ENCODE results near the gene ARHGDIB. TPM values are rescaled to one million over a fixed set of nuclear protein-coding genes. Genes with fewer than 3 reads are reported as not detected.

Gene ARHGDIB
- 1,000 to 10,000 TPM; 2,434 to 4,716 (median 2,863) TPM for polyA plus RNA-seq

- Mint-ChIP-seq H3K27me3 (ENCODE audit: low read depth in 3 of 3) (peaks cover 5 to 11% (median 9%) of the 10 kb centered on the region in 3 donors), H3K4me1 (peaks cover 59 to 69% of the 10 kb centered on the region in 2 donors), H3K9me3 (peaks cover 0 to 2% (median 0%) of the 10 kb centered on the region in 6 donors), H3K27ac (peak within 1 kb of the TSS; percentile 94 to 100 (median 98)), H3K36me3 (peaks cover 8 to 20% (median 13%) of the 10 kb centered on the region in 3 donors), H3K4me3 (peak within 1 kb of the TSS; percentile 98 to 100 (median 100))
- peak; percentile 80 to 87 (median 83) for DNase-seq
Measured at GRCh38 chr12:14961466-14962152, at the start of gene ARHGDIB. Gene ARHGDIB, minus strand, starts transcription at chr12:14961601. Its CDS starts 10,889 bp downstream, at chr12:14950712.

DNA sequence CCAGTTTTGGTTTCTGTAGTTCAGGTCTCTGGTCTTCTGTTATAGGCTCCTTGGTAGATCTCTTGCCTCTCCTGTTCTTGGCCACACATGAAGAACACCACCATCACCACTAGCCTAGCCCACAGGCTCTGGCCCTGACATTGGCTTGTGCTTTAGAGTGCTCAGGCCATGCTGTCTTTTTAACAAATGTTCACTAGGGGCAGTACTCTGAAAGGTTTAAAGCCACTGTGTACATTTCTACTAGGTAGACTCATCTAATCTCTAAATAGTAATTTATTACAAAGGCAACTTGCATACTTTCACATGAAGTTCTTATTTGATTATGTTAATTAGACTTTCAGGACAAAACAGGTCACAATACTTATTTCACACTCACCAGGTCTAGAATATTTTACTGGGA lies 49.8 kb upstream of the ARHGDIB start:
- Mint-ChIP-seq H3K27me3 (ENCODE audit: low read depth in 3 of 3) (peaks cover 4 to 6% (median 4%) of the 10 kb centered on the region in 3 donors), H3K9me3 (no peaks in the 10 kb centered on the region), H3K27ac (no peak overlapping the region), H3K4me3 (no peak overlapping the region), H3K4me1 (no peaks in the 10 kb centered on the region), H3K36me3 (no peaks in the 10 kb centered on the region)
- DNase-seq, result no peak

GRCh38 chr12:15007551-15007950 lies 46.1 kb upstream of the ARHGDIB start:
- Mint-ChIP-seq H3K9me3 (no peaks in the 10 kb centered on the region), H3K4me1 (no peaks in the 10 kb centered on the region), H3K36me3 (no peaks in the 10 kb centered on the region), H3K27me3 (ENCODE audit: low read depth in 3 of 3) (peaks cover 6 to 10% (median 10%) of the 10 kb centered on the region in 3 donors), H3K27ac (no peak overlapping the region), H3K4me3 (no peak overlapping the region)
- no peak for DNase-seq

DNA sequence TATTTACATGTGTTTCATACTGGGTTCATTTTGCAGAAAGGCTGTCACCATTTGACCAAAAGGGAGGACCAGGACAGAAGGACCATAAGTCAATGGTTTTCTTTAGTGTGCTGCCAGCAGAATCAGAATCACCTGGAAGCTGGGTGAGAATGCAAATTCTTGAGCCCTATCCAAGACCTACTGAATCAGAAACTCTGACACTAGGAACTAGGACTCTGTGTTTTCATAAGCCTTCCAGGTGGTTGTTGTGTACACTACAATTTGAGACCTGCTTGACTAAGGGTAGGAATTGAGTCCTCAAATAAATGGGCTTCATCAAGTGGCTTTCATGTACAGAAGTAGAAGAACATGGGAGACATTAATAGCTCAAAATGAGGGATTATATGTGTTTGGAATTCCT lies 43.7 kb upstream of the ARHGDIB start:
- H3K4me1 Mint-ChIP-seq, result no peaks in the 10 kb centered on the region
- no peak overlapping the region for H3K4me3 Mint-ChIP-seq
- no peak overlapping the region for H3K27ac Mint-ChIP-seq
- no peak for DNase-seq
- H3K9me3 Mint-ChIP-seq, result no peaks in the 10 kb centered on the region
- H3K36me3 Mint-ChIP-seq, result no peaks in the 10 kb centered on the region
- H3K27me3 Mint-ChIP-seq (ENCODE audit: low read depth in 3 of 3), result peaks cover 6 to 18% (median 15%) of the 10 kb centered on the region in 3 donors

DNA sequence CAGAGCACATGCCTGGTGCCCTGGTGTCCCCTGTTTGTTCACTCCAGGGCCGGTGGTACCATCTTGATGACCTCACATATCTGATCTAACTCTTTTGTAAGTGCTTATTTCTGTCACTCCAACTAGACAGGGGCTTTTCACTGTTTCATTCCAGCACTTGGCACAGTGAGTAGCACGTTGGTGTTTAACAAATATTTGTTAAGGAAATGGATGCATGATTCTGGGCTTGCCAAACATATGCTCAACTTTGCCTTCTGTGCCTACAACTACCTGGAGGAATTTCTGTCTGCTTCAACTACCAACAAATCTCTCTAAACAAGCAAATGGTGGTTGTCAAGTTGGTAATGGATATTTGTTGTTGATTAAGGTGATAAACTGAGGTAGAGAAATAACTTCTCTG lies 43.0 kb upstream of the ARHGDIB start:
- H3K4me1 Mint-ChIP-seq, result no peaks in the 10 kb centered on the region
- no peak overlapping the region for H3K4me3 Mint-ChIP-seq
- H3K9me3 Mint-ChIP-seq, result no peaks in the 10 kb centered on the region
- peaks cover 6 to 18% (median 15%) of the 10 kb centered on the region in 3 donors for H3K27me3 Mint-ChIP-seq (ENCODE audit: low read depth in 3 of 3)
- DNase-seq, result no peak
- no peaks in the 10 kb centered on the region for H3K36me3 Mint-ChIP-seq
- H3K27ac Mint-ChIP-seq, result no peak overlapping the region

DNA sequence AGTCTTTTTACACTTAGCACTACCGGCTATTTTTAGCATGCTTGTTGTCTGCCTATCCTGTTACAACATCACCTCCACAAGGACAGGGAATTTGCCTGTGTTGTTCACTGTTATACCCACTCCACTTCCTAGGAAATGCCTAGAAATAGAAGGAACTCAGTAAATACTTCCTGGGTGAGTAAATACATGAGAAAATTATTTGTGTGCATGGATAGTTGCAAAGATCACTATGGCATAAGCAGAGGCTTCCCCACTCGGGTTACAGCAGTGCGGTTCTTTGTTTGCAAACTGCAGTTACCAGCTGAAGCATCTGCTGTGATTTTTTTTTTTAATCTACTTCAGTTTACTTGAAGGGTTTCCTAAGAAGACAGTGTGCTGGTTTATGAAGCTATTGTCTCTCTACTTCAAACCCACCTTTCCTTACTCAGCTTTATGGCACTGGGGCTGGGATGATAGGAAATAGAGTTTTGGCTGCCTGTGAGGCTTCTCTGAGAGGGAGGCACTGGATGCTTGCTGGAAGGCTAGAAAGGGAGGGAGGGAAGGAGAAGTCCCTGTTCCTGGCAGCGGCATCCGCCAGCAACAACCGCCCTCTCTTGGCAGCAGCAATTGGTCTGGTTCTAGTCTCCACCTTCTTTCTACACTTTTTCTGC lies 40.5 kb upstream of the ARHGDIB start:
- no peaks in the 10 kb centered on the region for H3K4me1 Mint-ChIP-seq
- no peak overlapping the region for H3K27ac Mint-ChIP-seq
- H3K9me3 Mint-ChIP-seq, result no peaks in the 10 kb centered on the region
- H3K36me3 Mint-ChIP-seq, result no peaks in the 10 kb centered on the region
- DNase-seq, result no peak
- no peak overlapping the region for H3K4me3 Mint-ChIP-seq
- H3K27me3 Mint-ChIP-seq (ENCODE audit: low read depth in 3 of 3), result peaks cover 6 to 26% (median 14%) of the 10 kb centered on the region in 3 donors

DNA sequence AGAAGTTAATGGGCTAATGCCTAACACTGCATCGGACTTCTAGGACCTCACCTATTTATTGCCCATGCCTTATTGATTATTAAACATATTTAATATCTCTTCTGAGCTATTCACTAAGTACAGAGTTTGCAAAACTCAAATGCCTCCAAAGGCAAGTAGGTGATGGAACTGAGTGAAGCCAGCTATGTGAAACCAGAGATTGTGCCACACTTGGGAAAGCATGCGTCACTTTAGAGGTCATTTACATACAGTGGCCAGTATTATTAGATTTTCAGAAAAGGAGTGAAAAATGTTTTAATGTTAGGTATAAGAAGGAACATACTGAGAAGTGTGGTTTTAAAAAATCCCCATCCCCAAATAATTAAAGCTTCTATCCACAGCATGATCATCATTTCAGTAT lies 39.2 kb upstream of the ARHGDIB start:
- Mint-ChIP-seq H3K27ac (no peak overlapping the region), H3K4me1 (peaks cover 0 to 2% of the 10 kb centered on the region in 2 donors), H3K36me3 (no peaks in the 10 kb centered on the region), H3K4me3 (no peak overlapping the region), H3K27me3 (ENCODE audit: low read depth in 3 of 3) (peaks cover 4 to 24% (median 10%) of the 10 kb centered on the region in 3 donors), H3K9me3 (no peaks in the 10 kb centered on the region)
- DNase-seq, result no peak

DNA sequence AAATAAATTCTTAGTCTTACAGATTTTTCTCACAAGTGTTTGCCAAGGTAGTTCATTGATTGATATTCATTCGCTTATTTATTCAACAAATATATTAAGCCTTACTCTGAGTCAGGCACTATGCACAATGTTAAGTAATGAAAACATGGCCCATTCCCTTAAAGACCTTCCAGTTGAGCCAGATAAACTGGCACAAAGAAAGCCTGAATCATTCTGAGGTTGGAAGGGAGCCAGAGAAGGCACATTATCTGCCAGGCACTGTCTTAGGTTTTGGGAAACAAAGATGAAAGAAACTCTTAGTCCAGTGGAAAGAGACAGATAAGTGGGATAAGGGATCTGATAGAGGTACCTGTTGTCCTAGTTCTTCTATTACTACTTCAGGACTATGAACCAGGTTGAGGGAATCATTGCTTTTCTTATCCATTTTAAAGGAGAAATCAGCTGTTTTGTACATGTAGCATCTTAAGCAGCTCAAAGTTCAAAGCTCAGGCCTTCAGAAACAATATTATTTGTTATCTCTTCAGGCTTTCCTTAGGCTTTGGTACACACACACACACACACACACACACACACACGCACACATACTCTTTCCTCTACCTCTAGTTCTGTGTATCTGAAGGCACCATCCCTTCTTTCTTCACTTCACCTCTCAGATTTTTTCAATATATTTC lies 38.4 kb upstream of the ARHGDIB start:
- Mint-ChIP-seq H3K36me3 (no peaks in the 10 kb centered on the region), H3K4me1 (peaks cover 0 to 2% of the 10 kb centered on the region in 2 donors), H3K27ac (no peak overlapping the region), H3K9me3 (no peaks in the 10 kb centered on the region), H3K4me3 (no peak overlapping the region), H3K27me3 (ENCODE audit: low read depth in 3 of 3) (peaks cover 3 to 24% (median 10%) of the 10 kb centered on the region in 3 donors)
- DNase-seq, result no peak

- Mint-ChIP-seq H3K9me3 (no peaks in the 10 kb centered on the region), H3K27me3 (ENCODE audit: low read depth in 3 of 3) (peaks cover 3 to 24% (median 7%) of the 10 kb centered on the region in 3 donors), H3K4me1 (peaks cover 0 to 2% of the 10 kb centered on the region in 2 donors), H3K36me3 (no peaks in the 10 kb centered on the region), H3K4me3 (no peak overlapping the region), H3K27ac (no peak overlapping the region)
- no peak for DNase-seq
Measured at GRCh38 chr12:14999021-14999694, 37.8 kb upstream of the ARHGDIB start.

DNA sequence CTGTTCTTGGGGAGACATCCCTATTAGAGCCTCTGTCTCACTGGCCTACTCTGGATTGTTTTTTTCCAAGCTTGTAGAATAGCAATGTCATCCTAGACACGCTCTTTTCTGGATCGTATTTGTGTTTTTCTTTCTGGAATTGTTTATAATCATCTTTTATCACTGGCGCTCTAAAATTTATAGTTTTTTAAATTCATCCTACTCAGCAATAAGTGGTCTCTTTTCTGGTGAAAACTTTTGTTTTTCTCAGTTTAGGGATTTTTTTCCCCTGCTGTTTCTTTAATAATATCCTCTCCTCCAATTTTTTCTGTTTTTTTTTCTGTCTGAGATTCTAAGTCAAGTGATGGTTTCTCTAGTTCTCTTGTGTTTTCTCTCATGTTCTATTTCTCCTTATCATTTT lies 36.6 kb upstream of the ARHGDIB start:
- Mint-ChIP-seq H3K4me1 (peaks cover 0 to 2% of the 10 kb centered on the region in 2 donors), H3K27me3 (ENCODE audit: low read depth in 3 of 3) (peaks cover 3 to 21% (median 6%) of the 10 kb centered on the region in 3 donors), H3K9me3 (no peaks in the 10 kb centered on the region), H3K36me3 (no peaks in the 10 kb centered on the region), H3K27ac (no peak overlapping the region), H3K4me3 (no peak overlapping the region)
- DNase-seq, result no peak

DNA sequence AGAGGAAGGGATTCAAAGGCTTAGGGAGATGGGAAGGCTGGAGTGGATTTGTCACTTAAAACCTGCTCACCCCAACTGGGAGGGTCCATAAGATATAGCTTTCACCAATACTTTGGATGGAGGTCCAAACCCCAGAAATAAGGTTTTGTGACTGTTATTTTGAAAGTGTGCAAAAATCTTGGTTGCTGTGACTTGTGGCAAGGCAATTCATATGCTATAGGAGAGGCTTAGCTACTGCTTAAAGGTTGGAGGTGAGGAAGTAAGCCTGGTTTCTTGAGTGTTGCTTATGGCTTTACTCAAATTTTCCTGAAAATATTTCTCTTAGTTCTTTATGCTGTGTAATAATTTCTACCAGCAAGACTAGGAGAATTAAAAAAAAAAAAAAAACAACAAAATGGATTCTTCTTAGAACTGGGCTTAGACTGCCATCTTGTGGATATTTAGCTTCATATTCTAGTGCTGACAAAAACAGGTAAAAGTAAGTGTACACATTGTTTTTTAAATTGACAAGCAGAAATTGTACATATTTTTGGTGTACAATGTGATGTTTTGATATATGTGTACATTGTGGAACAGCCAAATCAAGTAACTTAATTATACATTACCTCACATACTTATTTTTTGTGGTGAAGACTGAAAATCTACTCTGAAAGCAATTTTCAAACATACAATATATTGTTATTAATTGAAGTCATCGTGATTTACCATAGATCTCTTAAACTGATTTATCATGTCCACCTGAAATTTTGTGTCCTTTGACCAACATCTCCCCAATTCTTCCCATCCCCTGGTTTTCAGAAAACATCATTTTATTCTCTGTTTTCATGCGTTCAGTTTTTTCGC lies 34.4 kb upstream of the ARHGDIB start:
- Mint-ChIP-seq H3K36me3 (no peaks in the 10 kb centered on the region), H3K27me3 (ENCODE audit: low read depth in 3 of 3) (peaks cover 3 to 15% (median 3%) of the 10 kb centered on the region in 3 donors), H3K4me1 (peaks cover 0 to 2% of the 10 kb centered on the region in 2 donors), H3K27ac (peak overlapping the region in 1 of 6 donors; percentile 27), H3K4me3 (no peak overlapping the region), H3K9me3 (no peaks in the 10 kb centered on the region)
- peak; percentile 49 to 61 (median 60) for DNase-seq

GRCh38 chr12:14994610-14995009 lies 33.2 kb upstream of the ARHGDIB start:
- H3K9me3 Mint-ChIP-seq, result no peaks in the 10 kb centered on the region
- H3K4me1 Mint-ChIP-seq, result peaks cover 0 to 2% of the 10 kb centered on the region in 2 donors
- peaks cover 1 to 11% (median 3%) of the 10 kb centered on the region in 3 donors for H3K27me3 Mint-ChIP-seq (ENCODE audit: low read depth in 3 of 3)
- H3K36me3 Mint-ChIP-seq, result no peaks in the 10 kb centered on the region
- no peak overlapping the region for H3K4me3 Mint-ChIP-seq
- DNase-seq, result no peak
- no peak overlapping the region for H3K27ac Mint-ChIP-seq
